Hepatocyte (in vitro differentiated cells): Measurements from ENCODE around the gene DUSP14.
"Not testable (repeated sequence)": the region's sequence is repeated elsewhere in the genome, so short reads cannot be mapped to it uniquely, and the experiment has no call there.

Source experiments
- EZH2 ChIP-seq: fragments of 200-600 bp; sonication (generic); IDR thresholded peaks from 2 replicates; pipeline ENCODE4 v1.6.1; 2016; ENCODE audit warnings: antibody characterized with exemption, mild to moderate bottlenecking, borderline replicate concordance
- EZH2phosphoT487 ChIP-seq: fragments of 200-600 bp; sonication (generic); IDR thresholded peaks from one replicate; pipeline ENCODE4 v1.6.1; 2018; ENCODE audit warnings: antibody characterized with exemption, mild to moderate bottlenecking, low read depth, moderate library complexity; ENCODE audit not compliant: unreplicated experiment, severe bottlenecking
- TF ChIP-seq, protein P1 (sequence below): fragments of 200-600 bp; sonication (generic); IDR thresholded peaks from 2 replicates; pipeline ENCODE4 v1.5.1; 2016; ENCODE audit warnings: antibody characterized with exemption, mild to moderate bottlenecking; ENCODE audit not compliant: poor library complexity

DNA sequence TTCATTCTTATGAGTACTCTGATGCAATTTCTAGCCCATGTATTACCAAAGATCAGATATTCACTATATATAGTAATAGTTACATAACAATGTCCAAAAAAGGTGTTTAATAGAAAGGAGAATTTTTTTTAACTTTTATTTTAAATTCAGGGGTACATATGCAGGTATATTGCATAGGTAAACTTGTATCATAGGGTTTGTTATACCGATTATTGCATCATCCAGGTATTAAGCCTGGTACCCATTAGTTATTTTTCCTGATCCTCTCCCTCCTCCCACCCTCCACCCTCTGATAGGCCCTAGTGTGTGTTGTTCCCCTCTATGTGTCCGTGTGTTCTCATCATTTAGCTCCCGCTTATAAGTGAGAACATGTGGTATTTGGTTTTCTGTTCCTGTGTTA lies 31.9 kb upstream of the DUSP14 start:
- TF ChIP-seq, protein P1, sequence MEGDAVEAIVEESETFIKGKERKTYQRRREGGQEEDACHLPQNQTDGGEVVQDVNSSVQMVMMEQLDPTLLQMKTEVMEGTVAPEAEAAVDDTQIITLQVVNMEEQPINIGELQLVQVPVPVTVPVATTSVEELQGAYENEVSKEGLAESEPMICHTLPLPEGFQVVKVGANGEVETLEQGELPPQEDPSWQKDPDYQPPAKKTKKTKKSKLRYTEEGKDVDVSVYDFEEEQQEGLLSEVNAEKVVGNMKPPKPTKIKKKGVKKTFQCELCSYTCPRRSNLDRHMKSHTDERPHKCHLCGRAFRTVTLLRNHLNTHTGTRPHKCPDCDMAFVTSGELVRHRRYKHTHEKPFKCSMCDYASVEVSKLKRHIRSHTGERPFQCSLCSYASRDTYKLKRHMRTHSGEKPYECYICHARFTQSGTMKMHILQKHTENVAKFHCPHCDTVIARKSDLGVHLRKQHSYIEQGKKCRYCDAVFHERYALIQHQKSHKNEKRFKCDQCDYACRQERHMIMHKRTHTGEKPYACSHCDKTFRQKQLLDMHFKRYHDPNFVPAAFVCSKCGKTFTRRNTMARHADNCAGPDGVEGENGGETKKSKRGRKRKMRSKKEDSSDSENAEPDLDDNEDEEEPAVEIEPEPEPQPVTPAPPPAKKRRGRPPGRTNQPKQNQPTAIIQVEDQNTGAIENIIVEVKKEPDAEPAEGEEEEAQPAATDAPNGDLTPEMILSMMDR: not testable (repeated sequence)
- TF ChIP-seq EZH2, EZH2phosphoT487: not testable (repeated sequence)
